Measurements from ENCODE around the gene CR1L. TPM values are rescaled to one million over a fixed set of nuclear protein-coding genes. Genes with fewer than 3 reads are reported as not detected.

The CR1L gene
- total and polyA plus RNA-seq, 2 of the 8 experiments (the other 6 are each of a cell fraction or from before 2014, with no cell fraction given): 0.39 TPM; not detected in 1

- peak overlapping the region; percentile 31 for H4K91ac ChIP-seq (replicated peaks; ENCODE audit: insufficient read length, low read length)
- H3K56ac ChIP-seq (replicated peaks; ENCODE audit: insufficient read length, low read depth, low read length): no peak overlapping the region
- H3K4ac ChIP-seq (replicated peaks; ENCODE audit: insufficient read length, low read depth, low read length): no peak overlapping the region
- DNase-seq (ENCODE audit: low read depth in 1 of 2, low spot score in 2 of 2): no peak
- no peak overlapping the region for H3K14ac ChIP-seq (ENCODE audit: insufficient read length)
- no peak overlapping the region for H2BK5ac ChIP-seq (ENCODE audit: low read depth, low read length)
- no peak overlapping the region for H4K8ac ChIP-seq (ENCODE audit: extremely low read depth, insufficient read depth, low read length)
- H3K36me3 ChIP-seq (ENCODE audit: control insufficient read depth in 2 of 4, insufficient read depth in 4 of 4, low read length in 3 of 4): no peaks in the 10 kb centered on the region
- H2BK20ac ChIP-seq (ENCODE audit: low read length): no peak overlapping the region
- no peaks in the 10 kb centered on the region for H3K79me2 ChIP-seq (ENCODE audit: control insufficient read depth in 1 of 2, insufficient read depth in 2 of 2, low read length in 2 of 2)
- H2AK5ac ChIP-seq (ENCODE audit: low read depth, low read length): no peak overlapping the region
- peaks cover 0 to 7% (median 3%) of the 10 kb centered on the region in 4 experiments; a peak in 1 of 7 replicates for H3K4me1 ChIP-seq (replicated peaks in 1 of 4; ENCODE audit: control insufficient read depth in 3 of 4, insufficient read depth in 4 of 4, low read length in 3 of 4)
- H3K27ac ChIP-seq (ENCODE audit: low read depth, low read length): no peak overlapping the region
- H3K23me2 ChIP-seq (ENCODE audit: low read depth, low read length): no peaks in the 10 kb centered on the region
- no peak overlapping the region for H3K4me2 ChIP-seq (ENCODE audit: insufficient read depth in 1 of 2, low read depth in 2 of 2, low read length in 2 of 2)
- no peaks in the 10 kb centered on the region for H3K79me1 ChIP-seq (ENCODE audit: low read depth, low read length)
- no peaks in the 10 kb centered on the region for H4K20me1 ChIP-seq (replicated peaks in 1 of 2; ENCODE audit: control insufficient read depth in 1 of 2, insufficient read depth in 2 of 2, low read length in 2 of 2)
- H3K18ac ChIP-seq (ENCODE audit: extremely low read depth, low read length): no peak overlapping the region
- no peaks in the 10 kb centered on the region for H3K27me3 ChIP-seq (replicated peaks in 1 of 4; ENCODE audit: control insufficient read depth in 3 of 4, extremely low read depth in 1 of 4, insufficient read depth in 3 of 4, low read length in 3 of 4)
- H3K23ac ChIP-seq (ENCODE audit: insufficient read length): no peak overlapping the region
- H2BK15ac ChIP-seq (ENCODE audit: low read length): no peak overlapping the region
- H3K9ac ChIP-seq (replicated peaks in 1 of 4; ENCODE audit: extremely low read depth in 1 of 4, low read depth in 3 of 4, low read length in 3 of 4): no peak overlapping the region
- H2BK12ac ChIP-seq (ENCODE audit: low read depth, low read length): no peak overlapping the region
- FAIRE-seq: peak; percentile 39
- H4K5ac ChIP-seq (ENCODE audit: insufficient read length, low read depth, low read length): no peak overlapping the region
- 60% methylated on average over 7 of the region's 7 CpGs; no CpG with 5 or more reads in 1 of the 2 experiments for WGBS, 2 experiments (ENCODE audit: extremely low coverage in 1 of 2, insufficient coverage in 1 of 2, insufficient read length in 1 of 2, insufficient replicate concordance in 2 of 2, low coverage in 1 of 2, low lambda C conversion rate in 2 of 2, missing lambda C conversion rate in 1 of 2)
- H3K4me3 ChIP-seq (ENCODE audit: extremely low read depth in 1 of 4, insufficient read depth in 2 of 4, low read depth in 3 of 4, low read length in 4 of 4): no peak overlapping the region
- POLR2A ChIA-PET (ENCODE audit: partially characterized antibody): interaction anchor here (1.6 kb wide), 1 partner anchor 14 kb away, joined by 7 read pairs; no protein-coding TSS in a partner anchor
- CTCF ChIA-PET (ENCODE audit: partially characterized antibody): interaction anchor here (0.8 to 4.4 kb wide), 28 partner anchors 11 to 1536 kb away, joined by 3 to 77 read pairs (median 6); partner anchors contain the start of genes CD55 and CR2
- H2AFZ ChIP-seq (ENCODE audit: low read length): peak overlapping the region; percentile 83
- no peaks in the 10 kb centered on the region for H3K9me3 ChIP-seq (ENCODE audit: insufficient read depth in 2 of 2, low read depth in 1 of 2, low read length in 1 of 2)
- no peak overlapping the region for H2BK120ac ChIP-seq (replicated peaks; ENCODE audit: low read depth, low read length)
- TF ChIP-seq USF2 (IDR thresholded peaks at IDR 0.05; ENCODE audit: low read length) (no peak), BRCA1 (IDR thresholded peaks at IDR 0.05; ENCODE audit: low read depth, low read length) (no peak), BCL11A (IDR thresholded peaks at IDR 0.05; ENCODE audit: low read depth in 2 of 2, low read length in 2 of 2) (no peak), RAD21 (IDR thresholded peaks at IDR 0.05 in 1 of 2, conservative IDR thresholded peaks at IDR 0.05 in 1 of 2; ENCODE audit: low read depth in 2 of 2, low read length in 2 of 2) (peak; percentile 42 to 58), SP4 (IDR thresholded peaks at IDR 0.05; ENCODE audit: low read length) (no peak), CREB1 (IDR thresholded peaks at IDR 0.05) (0 out of 2 replicates have a peak, but pooled peaks have one; percentile 37), GTF2F1 (IDR thresholded peaks at IDR 0.05; ENCODE audit: borderline replicate concordance, low read depth, low read length) (no peak), EGR1 (IDR thresholded peaks at IDR 0.05; ENCODE audit: borderline replicate concordance, low read depth, low read length) (no peak)
- TF ChIP-seq, protein P1, sequence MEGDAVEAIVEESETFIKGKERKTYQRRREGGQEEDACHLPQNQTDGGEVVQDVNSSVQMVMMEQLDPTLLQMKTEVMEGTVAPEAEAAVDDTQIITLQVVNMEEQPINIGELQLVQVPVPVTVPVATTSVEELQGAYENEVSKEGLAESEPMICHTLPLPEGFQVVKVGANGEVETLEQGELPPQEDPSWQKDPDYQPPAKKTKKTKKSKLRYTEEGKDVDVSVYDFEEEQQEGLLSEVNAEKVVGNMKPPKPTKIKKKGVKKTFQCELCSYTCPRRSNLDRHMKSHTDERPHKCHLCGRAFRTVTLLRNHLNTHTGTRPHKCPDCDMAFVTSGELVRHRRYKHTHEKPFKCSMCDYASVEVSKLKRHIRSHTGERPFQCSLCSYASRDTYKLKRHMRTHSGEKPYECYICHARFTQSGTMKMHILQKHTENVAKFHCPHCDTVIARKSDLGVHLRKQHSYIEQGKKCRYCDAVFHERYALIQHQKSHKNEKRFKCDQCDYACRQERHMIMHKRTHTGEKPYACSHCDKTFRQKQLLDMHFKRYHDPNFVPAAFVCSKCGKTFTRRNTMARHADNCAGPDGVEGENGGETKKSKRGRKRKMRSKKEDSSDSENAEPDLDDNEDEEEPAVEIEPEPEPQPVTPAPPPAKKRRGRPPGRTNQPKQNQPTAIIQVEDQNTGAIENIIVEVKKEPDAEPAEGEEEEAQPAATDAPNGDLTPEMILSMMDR (IDR thresholded peaks at IDR 0.05; ENCODE audit: control extremely low read depth in 1 of 3, insufficient read depth in 1 of 3, low read depth in 1 of 3, low read length in 3 of 3): peak in 2 of 3 experiments; percentile 53 to 80; a peak in 3 of 4 replicates
Measured at GRCh38 chr1:207619871-207620542, 24.9 kb upstream of the CR1L start.
